ENCODE data around the gene LPIN1.
"Not testable (repeated sequence)": the region's sequence is repeated elsewhere in the genome, so short reads cannot be mapped to it uniquely, and the experiment has no call there.

LPIN1 gene

DNA sequence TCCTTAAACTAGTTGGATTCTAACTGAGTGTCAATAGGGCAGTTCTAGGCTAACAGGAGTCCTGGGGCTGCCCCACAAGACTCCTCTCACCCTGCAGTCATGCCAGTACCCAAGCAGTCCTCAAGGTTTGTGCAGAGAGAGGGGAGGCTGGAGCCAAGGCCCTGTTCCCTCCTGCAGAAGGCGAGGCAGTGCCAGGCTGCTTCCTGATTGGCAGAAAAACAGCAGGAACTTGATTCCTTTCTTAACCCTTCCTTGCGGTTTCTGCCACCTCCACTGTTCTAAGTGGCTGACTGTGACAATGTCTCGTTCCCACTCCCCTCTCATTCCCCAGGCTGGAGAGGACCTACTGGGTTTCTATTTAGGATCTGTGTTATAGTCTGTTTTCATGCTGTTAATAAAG is 75.3 kb downstream of the LPIN1 start:
- TF ChIP-seq CTCF (IDR thresholded peaks at IDR 0.05; ENCODE audit: extremely low read depth, insufficient read depth, missing control alignments): no peak
- DNase-seq (ENCODE audit: low spot score): no peak
- in situ Hi-C loops (cut with MboI; ENCODE audit: low pct_unique_long_range_greater_than_20kb, low sequenced_read_pairs, unreplicated experiment): no loop called here

GRCh38 chr2:11822359-11822745 is 75.9 kb downstream of the LPIN1 start:
- DNase-seq (ENCODE audit: low spot score); in situ Hi-C loops (cut with MboI; ENCODE audit: low pct_unique_long_range_greater_than_20kb, low sequenced_read_pairs, unreplicated experiment): not testable (repeated sequence)

DNA sequence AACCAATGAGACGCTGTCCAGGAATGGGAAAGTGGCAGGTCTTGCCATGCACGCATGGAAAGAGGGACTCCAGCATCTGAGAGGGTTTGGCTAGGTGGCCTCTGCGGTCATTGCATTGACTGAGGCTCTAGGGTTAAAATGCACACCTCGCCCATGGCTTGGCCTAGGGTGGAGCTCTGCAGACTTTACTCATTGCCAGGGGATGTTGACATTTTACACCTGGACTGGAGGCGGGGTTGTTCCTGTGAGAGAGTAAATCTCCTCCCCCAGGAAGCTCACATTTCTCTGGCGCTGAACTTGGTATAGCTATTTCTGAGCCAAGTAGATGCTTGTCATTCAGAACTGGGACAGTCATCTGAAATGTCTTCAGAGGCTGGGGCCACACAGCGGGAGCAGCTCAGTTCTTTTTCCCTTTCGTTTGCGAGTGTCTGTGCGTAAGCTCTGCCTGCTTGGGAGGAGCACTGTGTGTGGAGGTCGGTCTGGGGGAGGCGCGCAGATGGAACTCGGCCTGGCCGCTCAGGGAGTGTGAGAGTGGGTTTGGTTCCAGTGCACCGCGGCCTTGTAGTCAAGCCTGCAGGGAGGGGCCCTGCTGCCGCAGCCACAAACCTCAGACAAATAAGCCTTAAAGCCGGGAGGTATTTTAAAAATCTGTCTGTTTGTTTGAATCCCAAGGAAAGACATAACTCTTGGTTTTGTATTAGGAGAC is 76.5 kb downstream of the LPIN1 start:
- no peak for DNase-seq (ENCODE audit: low spot score)
- in situ Hi-C loops (cut with MboI; ENCODE audit: low pct_unique_long_range_greater_than_20kb, low sequenced_read_pairs, unreplicated experiment): no loop called here
- TF ChIP-seq CTCF (IDR thresholded peaks at IDR 0.05; ENCODE audit: extremely low read depth, insufficient read depth, missing control alignments): no peak

DNA sequence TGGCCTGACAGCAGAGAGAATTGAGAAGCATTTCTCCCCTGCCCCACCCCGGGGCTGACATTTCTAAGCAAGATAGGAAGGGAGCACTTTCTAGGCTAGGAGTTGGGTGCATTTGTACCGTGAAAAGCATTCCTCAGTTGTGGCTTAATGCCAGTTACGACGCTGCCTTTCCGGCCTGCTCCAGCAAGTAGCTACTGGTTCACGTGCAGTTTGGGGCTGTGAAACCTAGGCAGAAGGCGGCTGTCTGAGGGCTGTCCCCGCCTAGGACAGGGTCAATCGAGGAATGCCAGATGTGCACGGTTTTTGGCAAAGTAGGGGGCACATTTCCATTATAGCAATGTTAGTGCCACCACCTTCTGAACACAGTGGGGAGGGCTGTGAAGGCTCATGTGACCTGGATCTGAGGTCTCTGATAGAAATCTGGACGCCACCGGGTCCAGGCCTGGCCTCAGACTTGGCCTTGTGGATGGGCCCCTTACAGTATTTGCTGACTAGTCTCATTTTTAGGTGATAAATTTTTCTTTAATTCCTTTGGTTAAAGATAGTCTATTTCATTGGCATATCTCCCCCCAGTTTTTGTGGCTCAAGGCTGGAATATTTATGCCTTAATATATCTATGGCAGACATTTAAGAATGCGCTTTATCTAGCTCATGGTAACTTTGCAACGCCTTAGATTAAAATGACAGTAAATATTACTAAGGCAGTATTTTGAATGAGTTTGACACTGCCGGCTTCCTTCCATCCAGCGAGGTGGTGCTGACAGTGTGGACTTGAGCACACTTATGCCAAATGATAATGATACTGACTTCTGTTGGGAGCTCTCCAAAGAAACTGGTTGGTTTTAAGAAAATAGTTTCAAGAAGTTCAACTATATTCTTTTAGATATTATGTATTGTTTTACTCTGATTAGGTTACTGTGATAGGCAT is 78.7 kb downstream of the LPIN1 start:
- DNase-seq (ENCODE audit: low spot score): no peak
- in situ Hi-C loops (cut with MboI; ENCODE audit: low pct_unique_long_range_greater_than_20kb, low sequenced_read_pairs, unreplicated experiment): loop anchor here (25.0 kb wide), 2 partner anchors 887 to 1187 kb away; partner anchors contain the start of gene TRIB2
- TF ChIP-seq CTCF (IDR thresholded peaks at IDR 0.05; ENCODE audit: extremely low read depth, insufficient read depth, missing control alignments): no peak

DNA sequence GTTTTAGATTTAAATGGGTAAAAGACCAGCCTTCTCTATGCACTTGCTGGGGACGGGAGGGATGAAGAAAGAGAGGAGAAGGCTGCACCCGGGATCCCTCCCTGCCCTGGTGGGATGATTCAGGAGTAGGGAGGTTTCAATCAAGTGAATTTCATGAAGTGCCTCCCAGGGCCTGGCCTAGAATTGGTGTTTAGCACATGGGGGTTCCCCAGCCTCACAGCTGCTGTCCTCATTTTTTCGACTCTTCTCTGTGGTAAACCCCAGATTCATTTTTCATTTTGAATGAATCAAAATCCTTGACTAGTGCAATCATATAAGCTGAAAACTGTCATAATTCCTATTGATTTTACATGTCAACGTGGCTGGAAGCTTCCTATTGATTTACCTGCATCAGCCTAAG is 81.1 kb downstream of the LPIN1 start:
- in situ Hi-C loops (cut with MboI; ENCODE audit: low pct_unique_long_range_greater_than_20kb, low sequenced_read_pairs, unreplicated experiment): loop anchor here (25.0 kb wide), 2 partner anchors 885 to 1185 kb away; partner anchors contain the start of gene TRIB2
- no peak for TF ChIP-seq CTCF (IDR thresholded peaks at IDR 0.05; ENCODE audit: extremely low read depth, insufficient read depth, missing control alignments)
- DNase-seq (ENCODE audit: low spot score): peak; percentile 60

- in situ Hi-C loops (cut with MboI; ENCODE audit: low pct_unique_long_range_greater_than_20kb, low sequenced_read_pairs, unreplicated experiment): loop anchor here (25.0 kb wide), 2 partner anchors 883 to 1183 kb away; partner anchors contain the start of gene TRIB2
- TF ChIP-seq CTCF (IDR thresholded peaks at IDR 0.05; ENCODE audit: extremely low read depth, insufficient read depth, missing control alignments): no peak
- DNase-seq (ENCODE audit: low spot score): no peak
Observed at GRCh38 chr2:11828933-11829323, 82.5 kb downstream of the LPIN1 start.
